ENCODE measurements around the gene GOLGA7B. TPM values are rescaled to one million over a fixed set of nuclear protein-coding genes. Genes with fewer than 3 reads are reported as not detected.

The GOLGA7B gene
- total RNA-seq, 2 donors from 2014 or later = 0.22 to 0.72 TPM

- Histone ChIP-seq H3K4me3 (no peak overlapping the region), H3K27me3 (no peaks in the 10 kb centered on the region), H3K36me3 (no peaks in the 10 kb centered on the region), H3K4me1 (no peaks in the 10 kb centered on the region), H3K9me3 (no peaks in the 10 kb centered on the region), H3K9ac (ENCODE audit: low read depth in 2 of 2, low read length in 2 of 2) (no peak overlapping the region), H3K27ac (no peak overlapping the region)
- DNase-seq = no peak
- intact Hi-C loops (cut with DNase I) = no loop called here
- no peak for TF ChIP-seq CTCF (IDR thresholded peaks at IDR 0.05)
These were observed 25.7 kb downstream of the GOLGA7B start for GRCh38 chr10:97875391-97875790.

- Histone ChIP-seq H3K27me3 (no peaks in the 10 kb centered on the region), H3K4me1 (no peaks in the 10 kb centered on the region), H3K4me3 (no peak overlapping the region), H3K27ac (no peak overlapping the region), H3K9ac (ENCODE audit: low read depth in 2 of 2, low read length in 2 of 2) (no peak overlapping the region), H3K9me3 (no peaks in the 10 kb centered on the region), H3K36me3 (no peaks in the 10 kb centered on the region)
- intact Hi-C loops (cut with DNase I) = no loop called here
- no peak for DNase-seq
- TF ChIP-seq CTCF (IDR thresholded peaks at IDR 0.05) = no peak
These were observed 26.8 kb downstream of the GOLGA7B start for GRCh38 chr10:97876402-97876801.

GRCh38 chr10:97879241-97879640, 29.6 kb downstream of the GOLGA7B start:
- H3K27me3 ChIP-seq = no peaks in the 10 kb centered on the region
- no peak for DNase-seq
- no peak overlapping the region for H3K9ac ChIP-seq (ENCODE audit: low read depth in 2 of 2, low read length in 2 of 2)
- H3K36me3 ChIP-seq = no peaks in the 10 kb centered on the region
- no peaks in the 10 kb centered on the region for H3K9me3 ChIP-seq
- no peaks in the 10 kb centered on the region for H3K4me1 ChIP-seq
- no peak overlapping the region for H3K4me3 ChIP-seq
- H3K27ac ChIP-seq = no peak overlapping the region
- intact Hi-C loops (cut with DNase I) = no loop called here
- no peak for TF ChIP-seq CTCF (IDR thresholded peaks at IDR 0.05)

GRCh38 chr10:97880109-97880508, 30.5 kb downstream of the GOLGA7B start:
- no peak for DNase-seq
- intact Hi-C loops (cut with DNase I) = no loop called here
- no peaks in the 10 kb centered on the region for H3K36me3 ChIP-seq
- no peak overlapping the region for H3K27ac ChIP-seq
- no peak overlapping the region for H3K9ac ChIP-seq (ENCODE audit: low read depth in 2 of 2, low read length in 2 of 2)
- no peaks in the 10 kb centered on the region for H3K9me3 ChIP-seq
- no peak overlapping the region for H3K4me3 ChIP-seq
- no peaks in the 10 kb centered on the region for H3K4me1 ChIP-seq
- TF ChIP-seq CTCF (IDR thresholded peaks at IDR 0.05) = no peak
- no peaks in the 10 kb centered on the region for H3K27me3 ChIP-seq

GRCh38 chr10:97882142-97883091, 32.8 kb downstream of the GOLGA7B start:
- no peak for TF ChIP-seq CTCF (IDR thresholded peaks at IDR 0.05)
- H3K4me1 ChIP-seq = no peaks in the 10 kb centered on the region
- H3K9me3 ChIP-seq = no peaks in the 10 kb centered on the region
- H3K9ac ChIP-seq (ENCODE audit: low read depth in 2 of 2, low read length in 2 of 2) = no peak overlapping the region
- DNase-seq = no peak
- H3K36me3 ChIP-seq = no peaks in the 10 kb centered on the region
- no peaks in the 10 kb centered on the region for H3K27me3 ChIP-seq
- no peak overlapping the region for H3K27ac ChIP-seq
- H3K4me3 ChIP-seq = no peak overlapping the region
- intact Hi-C loops (cut with DNase I) = no loop called here
